ENCODE measurements around the gene RNF112. TPM values are rescaled to one million over a fixed set of nuclear protein-coding genes. Genes with fewer than 3 reads are reported as not detected.

The RNF112 gene
- polyA plus RNA-seq, 1 donor from 2014 or later, result 33.3 TPM

- no peak overlapping the region for H3K27ac ChIP-seq (ENCODE audit: low read length)
- H3K4me2 ChIP-seq (ENCODE audit: low read length), result no peak overlapping the region
- H3F3A ChIP-seq (ENCODE audit: insufficient read depth, low read length, poor library complexity, severe bottlenecking), result no peaks in the 10 kb centered on the region
- TF ChIP-seq CTCF (IDR thresholded peaks at IDR 0.05; ENCODE audit: poor library complexity, severe bottlenecking), result no peak
- TF ChIP-seq POLR2AphosphoS5 (IDR thresholded peaks at IDR 0.05), result no peak
- no peak for TF ChIP-seq EZH2 (IDR thresholded peaks at IDR 0.05; ENCODE audit: borderline replicate concordance, insufficient read depth, low read length, poor library complexity, severe bottlenecking)
- TF ChIP-seq RAD21 (conservative IDR thresholded peaks at IDR 0.05), result no peak
- no peak for TF ChIP-seq MXI1 (conservative IDR thresholded peaks at IDR 0.05; ENCODE audit: poor library complexity, severe bottlenecking)
- TF ChIP-seq SMC3 (conservative IDR thresholded peaks at IDR 0.05; ENCODE audit: poor library complexity), result no peak
- no peak for TF ChIP-seq TAF1 (IDR thresholded peaks at IDR 0.05; ENCODE audit: low read depth)
- no peak for TF ChIP-seq REST (IDR thresholded peaks at IDR 0.05; ENCODE audit: borderline replicate concordance)
- no peak for TF ChIP-seq EP300 (conservative IDR thresholded peaks at IDR 0.05; ENCODE audit: poor library complexity, severe bottlenecking)
- H3K79me2 ChIP-seq (replicated peaks; ENCODE audit: insufficient read depth, low read length), result peaks cover 10% of the 10 kb centered on the region
- no peaks in the 10 kb centered on the region for H4K20me1 ChIP-seq (ENCODE audit: insufficient read depth)
- no peaks in the 10 kb centered on the region for H3K27me3 ChIP-seq (ENCODE audit: insufficient read depth, low read depth, low read length)
- no peak overlapping the region for H3K4me3 ChIP-seq (ENCODE audit: low read length)
- H2AFZ ChIP-seq (ENCODE audit: low read depth, low read length), result no peak overlapping the region
- H3K9me2 ChIP-seq (ENCODE audit: insufficient read depth, low read length), result no peaks in the 10 kb centered on the region
- H3K36me3 ChIP-seq (ENCODE audit: insufficient read depth, low read length), result no peaks in the 10 kb centered on the region
- H3K9me3 ChIP-seq (ENCODE audit: low read length), result no peaks in the 10 kb centered on the region
- H3K9ac ChIP-seq (ENCODE audit: low read length), result no peak overlapping the region
These were observed 38.6 kb upstream of the RNF112 start for GRCh38 chr17:19372439-19372838.

GRCh38 chr17:19372866-19373504, 38.0 kb upstream of the RNF112 start:
- H3K27ac ChIP-seq (ENCODE audit: low read length), result no peak overlapping the region
- H3F3A ChIP-seq (ENCODE audit: insufficient read depth, low read length, poor library complexity, severe bottlenecking), result no peaks in the 10 kb centered on the region
- no peak overlapping the region for H2AFZ ChIP-seq (ENCODE audit: low read depth, low read length)
- H3K79me2 ChIP-seq (replicated peaks; ENCODE audit: insufficient read depth, low read length), result peaks cover 10% of the 10 kb centered on the region
- H3K27me3 ChIP-seq (ENCODE audit: insufficient read depth, low read depth, low read length), result no peaks in the 10 kb centered on the region
- TF ChIP-seq EZH2 (IDR thresholded peaks at IDR 0.05; ENCODE audit: borderline replicate concordance, insufficient read depth, low read length, poor library complexity, severe bottlenecking), result no peak
- TF ChIP-seq TAF1 (IDR thresholded peaks at IDR 0.05; ENCODE audit: low read depth), result no peak
- no peak for TF ChIP-seq RAD21 (conservative IDR thresholded peaks at IDR 0.05)
- TF ChIP-seq SMC3 (conservative IDR thresholded peaks at IDR 0.05; ENCODE audit: poor library complexity), result no peak
- TF ChIP-seq POLR2AphosphoS5 (IDR thresholded peaks at IDR 0.05), result no peak
- no peak for TF ChIP-seq CTCF (IDR thresholded peaks at IDR 0.05; ENCODE audit: poor library complexity, severe bottlenecking)
- TF ChIP-seq REST (IDR thresholded peaks at IDR 0.05; ENCODE audit: borderline replicate concordance), result no peak
- TF ChIP-seq MXI1 (conservative IDR thresholded peaks at IDR 0.05; ENCODE audit: poor library complexity, severe bottlenecking), result no peak
- TF ChIP-seq EP300 (conservative IDR thresholded peaks at IDR 0.05; ENCODE audit: poor library complexity, severe bottlenecking), result no peak
- no peaks in the 10 kb centered on the region for H3K9me2 ChIP-seq (ENCODE audit: insufficient read depth, low read length)
- no peaks in the 10 kb centered on the region for H3K9me3 ChIP-seq (ENCODE audit: low read length)
- H3K9ac ChIP-seq (ENCODE audit: low read length), result no peak overlapping the region
- H3K36me3 ChIP-seq (ENCODE audit: insufficient read depth, low read length), result no peaks in the 10 kb centered on the region
- no peaks in the 10 kb centered on the region for H4K20me1 ChIP-seq (ENCODE audit: insufficient read depth)
- H3K4me3 ChIP-seq (ENCODE audit: low read length), result no peak overlapping the region
- no peak overlapping the region for H3K4me2 ChIP-seq (ENCODE audit: low read length)

Data from neural cell (in vitro differentiated cells).